ENCODE data around the gene BICDL1.

BICDL1 gene

DNA sequence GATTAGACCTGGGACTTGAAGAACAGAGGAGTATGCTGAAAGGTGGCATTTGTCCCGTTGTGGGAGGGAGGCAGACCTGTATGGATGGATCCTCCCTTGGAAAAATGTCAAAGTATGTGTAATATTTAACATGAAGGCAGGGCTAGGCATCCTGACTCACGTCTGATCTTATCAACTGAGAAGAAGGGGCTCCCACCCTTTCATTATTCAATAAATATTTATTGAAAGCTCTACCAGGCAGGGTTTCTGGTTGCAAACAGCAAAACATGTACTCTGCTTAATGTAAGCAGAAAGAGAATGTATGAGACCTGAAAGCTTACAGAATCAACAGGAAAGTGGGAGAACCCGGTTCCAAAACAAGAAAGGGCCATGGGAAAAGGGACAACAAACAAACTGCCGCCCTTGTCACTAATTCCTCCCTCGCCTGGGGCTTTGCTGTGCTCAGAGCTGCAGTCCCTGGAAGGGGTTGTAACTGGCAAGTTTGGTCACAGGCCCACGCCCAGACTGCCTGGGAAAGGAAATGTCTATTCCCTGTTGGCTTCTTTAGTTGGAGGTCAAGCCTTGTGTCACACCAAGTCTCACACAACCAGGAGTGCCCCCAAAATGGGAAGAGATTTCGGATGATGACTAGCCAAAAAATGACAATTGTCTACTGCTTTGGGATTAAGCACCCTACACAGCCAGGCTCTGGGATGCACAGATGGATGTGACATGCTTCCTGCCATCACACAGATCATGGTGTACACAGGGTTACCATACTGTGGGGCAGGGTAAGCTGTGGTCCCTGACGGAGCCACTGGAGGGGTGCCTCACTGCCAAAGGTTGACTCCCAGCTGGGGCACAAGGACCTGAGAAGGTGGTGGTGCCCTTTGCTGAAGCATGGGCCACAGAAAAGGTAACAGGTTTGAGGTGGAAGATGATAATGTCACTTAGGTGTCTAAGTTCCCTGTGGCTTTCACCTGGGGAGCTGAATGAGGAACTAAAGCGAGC, 90.7 kb downstream of the BICDL1 start:
- no peak for TF ChIP-seq CTCF (IDR thresholded peaks at IDR 0.05; ENCODE audit: borderline replicate concordance, insufficient read depth, low read depth, low read length)
- no peak overlapping the region for H3K4me3 ChIP-seq (ENCODE audit: low read depth, low read length)

DNA sequence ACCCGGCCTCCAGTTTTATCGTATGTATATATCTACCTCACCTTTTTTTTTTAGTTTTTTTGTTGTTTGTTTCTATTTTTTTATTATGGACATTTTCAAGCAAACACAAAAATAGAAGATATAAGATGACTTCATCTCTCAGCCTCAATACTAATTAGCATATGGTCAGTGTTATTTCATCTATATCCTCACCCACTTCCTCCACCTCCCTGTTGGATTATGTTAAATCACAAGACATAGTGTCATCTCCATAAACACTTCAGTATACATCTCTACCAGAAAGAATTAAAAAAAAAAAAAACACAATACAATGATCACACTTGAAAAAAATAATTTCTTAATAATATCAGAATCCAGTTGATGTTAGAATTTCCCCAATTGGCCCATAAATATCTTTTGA, 92.6 kb downstream of the BICDL1 start:
- no peak overlapping the region for H3K4me3 ChIP-seq (ENCODE audit: low read depth, low read length)
- TF ChIP-seq CTCF (IDR thresholded peaks at IDR 0.05; ENCODE audit: borderline replicate concordance, insufficient read depth, low read depth, low read length) = no peak

GRCh38 chr12:120085920-120086645, 97.0 kb downstream of the BICDL1 start:
- no peak overlapping the region for H3K4me3 ChIP-seq (ENCODE audit: low read depth, low read length)
- no peak for TF ChIP-seq CTCF (IDR thresholded peaks at IDR 0.05; ENCODE audit: borderline replicate concordance, insufficient read depth, low read depth, low read length)

- peak overlapping the region; percentile 37 for H3K4me3 ChIP-seq (ENCODE audit: low read depth, low read length)
- peak; percentile 99 for TF ChIP-seq CTCF (IDR thresholded peaks at IDR 0.05; ENCODE audit: borderline replicate concordance, insufficient read depth, low read depth, low read length)
Observed at GRCh38 chr12:120086801-120087621, 98.0 kb downstream of the BICDL1 start.

DNA sequence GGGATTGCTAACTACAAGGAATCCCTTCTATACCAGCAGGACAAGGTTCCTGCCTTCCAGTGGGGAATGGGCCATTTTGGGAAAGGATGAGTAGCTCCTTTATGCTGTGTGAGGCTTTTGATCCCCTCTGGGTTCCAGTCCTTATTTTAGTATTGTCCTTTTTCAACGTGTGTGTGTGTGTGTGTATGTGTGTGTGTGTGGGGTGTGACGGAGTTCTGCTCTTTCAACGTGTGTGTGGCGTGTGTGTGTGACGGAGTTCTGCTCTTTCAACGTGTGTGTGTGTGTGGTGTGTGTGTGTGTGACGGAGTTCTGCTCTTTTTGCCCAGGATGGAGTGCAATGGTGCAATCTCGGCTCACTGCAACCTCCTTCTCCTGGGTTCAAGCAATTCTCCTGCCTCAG, 100.1 kb downstream of the BICDL1 start:
- no peak overlapping the region for H3K4me3 ChIP-seq (ENCODE audit: low read depth, low read length)
- no peak for TF ChIP-seq CTCF (IDR thresholded peaks at IDR 0.05; ENCODE audit: borderline replicate concordance, insufficient read depth, low read depth, low read length)

DNA sequence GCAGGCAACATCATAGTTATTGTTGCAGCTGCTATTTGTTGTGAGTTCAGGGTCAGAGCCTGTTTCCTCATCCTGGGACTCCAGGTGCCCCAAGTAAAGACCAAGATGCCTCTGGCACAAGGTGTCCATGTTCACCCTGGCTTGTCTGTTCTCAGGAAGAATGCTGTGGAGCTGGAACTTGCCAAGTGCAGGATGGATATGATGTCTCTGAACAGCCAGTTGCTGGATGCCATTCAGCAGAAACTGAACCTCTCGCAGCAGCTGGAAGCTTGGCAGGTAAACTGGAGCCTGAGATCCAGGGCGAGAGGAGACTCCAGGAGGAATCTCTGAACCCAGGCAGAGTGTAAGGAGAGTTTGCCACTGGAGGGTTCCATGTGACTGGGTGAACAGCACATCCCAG, 100.8 kb downstream of the BICDL1 start:
- no peak overlapping the region for H3K4me3 ChIP-seq (ENCODE audit: low read depth, low read length)
- TF ChIP-seq CTCF (IDR thresholded peaks at IDR 0.05; ENCODE audit: borderline replicate concordance, insufficient read depth, low read depth, low read length) = no peak

All from GM12875 (cell line).